Caco-2 (cell line): ENCODE results near the gene PRPF31. TPM values are rescaled to one million over a fixed set of nuclear protein-coding genes. Genes with fewer than 3 reads are reported as not detected.

Experiments
- BruUV-seq: library from RNA; stranded (reverse); fragments of 400-500 nt; replicated peaks from 2 replicates; lab custom pipeline; 2021; lab: Mats Ljungman, UMichigan
- CTCF ChIA-PET: fragments of 300-600 bp; sonication (Branson Sonifier 250); formaldehyde crosslinking; loops from one replicate; lab custom pipeline; 2022; ENCODE audit warnings: antibody characterized with exemption; lab: Charles Lee
- POLR2A ChIA-PET: fragments of 300-600 bp; sonication (Branson Sonifier 250); formaldehyde crosslinking; loops from one replicate; lab custom pipeline; 2022; ENCODE audit warnings: antibody characterized with exemption; lab: Charles Lee
- DNase-seq, 2 experiments: peaks; one replicate each; pipeline versions ENCODE4 v3.0.0 to v3.0.0-alpha.2; 2020 to 2022
- H3K27me3 ChIP-seq: replicated peaks from 2 replicates; pipeline ENCODE4 v1.6.0; 2011; ENCODE audit warnings: low read length; ENCODE audit not compliant: control insufficient read depth, insufficient read depth
- H3K36me3 ChIP-seq: 2 replicates; pipeline ENCODE4 v1.5.1; 2011; ENCODE audit warnings: low read length; ENCODE audit not compliant: control insufficient read depth, insufficient read depth
- H3K4me1 ChIP-seq: fragments of 250-450 bp; sonication (Bioruptor Pico); 2 replicates; pipeline ENCODE4 v1.5.1; 2020; ENCODE audit warnings: mild to moderate bottlenecking
- H3K4me3 ChIP-seq: 2 replicates; pipeline ENCODE4 v1.5.1; 2011; ENCODE audit warnings: low read depth, mild to moderate bottlenecking, control low read depth, low read length
- H3K9me3 ChIP-seq: fragments of 250-450 bp; sonication (Bioruptor Pico); 2 replicates; pipeline ENCODE4 v1.5.1; 2020; ENCODE audit warnings: mild to moderate bottlenecking, moderate library complexity
- H3K27ac Mint-ChIP-seq: one replicate; pipeline ENCODE4 v1.8.0; 2022; ENCODE audit warnings: mixed read lengths; ENCODE audit not compliant: unreplicated experiment
- H3K27me3 Mint-ChIP-seq: one replicate; pipeline ENCODE4 v1.8.0; 2022; ENCODE audit warnings: mixed read lengths; ENCODE audit not compliant: insufficient read depth, unreplicated experiment
- H3K36me3 Mint-ChIP-seq: one replicate; pipeline ENCODE4 v1.8.0; 2022; ENCODE audit warnings: mild to moderate bottlenecking, mixed read lengths; ENCODE audit not compliant: insufficient read depth, unreplicated experiment
- H3K4me1 Mint-ChIP-seq: one replicate; pipeline ENCODE4 v1.8.0; 2022; ENCODE audit warnings: low read depth, mixed read lengths; ENCODE audit not compliant: unreplicated experiment
- H3K4me3 Mint-ChIP-seq: one replicate; pipeline ENCODE4 v1.8.0; 2022; ENCODE audit warnings: mild to moderate bottlenecking, moderate library complexity, mixed read lengths; ENCODE audit not compliant: unreplicated experiment
- H3K9me3 Mint-ChIP-seq: one replicate; pipeline ENCODE4 v1.8.0; 2022; ENCODE audit warnings: mixed read lengths; ENCODE audit not compliant: unreplicated experiment
- intact Hi-C: fragments of 100-400 bp; cut with micrococcal nuclease; formaldehyde crosslinking; loops from one replicate; pipeline ENCODE4 v1.10.0; 2022; ENCODE audit not compliant: unreplicated experiment
- total RNA-seq: library from RNA; stranded (reverse); gene quantifications from 2 replicates; pipeline ENCODE4 v1.2.3, GENCODE V29; 2022
- TF ChIP-seq, protein P1 (sequence below), 2 experiments: fragments of 200-600 bp in 1 of 2; IDR thresholded peaks; 1 replicate in 1 of 2; 2 replicates in 1 of 2; pipeline versions ENCODE4 v1.5.1 to v1.8.0; 2011 to 2022; ENCODE audit warnings: antibody characterized with exemption in 1 of 2, control low read depth in 1 of 2, inconsistent platforms in 1 of 2, low read depth in 1 of 2, low read length in 1 of 2, mild to moderate bottlenecking in 1 of 2, moderate library complexity in 1 of 2; ENCODE audit not compliant: insufficient read depth in 1 of 2, severe bottlenecking in 1 of 2, unreplicated experiment in 1 of 2

The PRPF31 gene
- total RNA-seq, 1 experiment from 2014 or later: 99.0 TPM

DNA sequence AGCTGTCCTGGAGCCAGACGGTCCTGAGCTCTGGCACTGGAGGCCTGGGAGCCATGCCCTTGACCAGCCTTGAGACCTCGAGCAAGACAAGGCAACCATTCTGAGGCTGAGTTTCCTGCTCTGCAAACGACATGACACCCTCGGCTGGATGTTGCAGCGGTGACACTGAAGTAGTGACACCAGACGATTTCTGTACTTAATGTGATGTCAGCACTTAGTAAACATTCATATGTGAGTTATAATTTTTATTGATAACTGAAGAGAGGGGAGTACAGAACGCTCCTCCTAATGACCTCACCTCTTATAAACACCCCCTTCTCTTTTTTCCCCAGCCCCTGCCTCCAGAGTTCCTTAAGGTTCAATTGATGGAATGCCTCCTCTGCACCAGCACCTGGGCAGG is 7.1 kb upstream of the PRPF31 start:
- TF ChIP-seq, protein P1, sequence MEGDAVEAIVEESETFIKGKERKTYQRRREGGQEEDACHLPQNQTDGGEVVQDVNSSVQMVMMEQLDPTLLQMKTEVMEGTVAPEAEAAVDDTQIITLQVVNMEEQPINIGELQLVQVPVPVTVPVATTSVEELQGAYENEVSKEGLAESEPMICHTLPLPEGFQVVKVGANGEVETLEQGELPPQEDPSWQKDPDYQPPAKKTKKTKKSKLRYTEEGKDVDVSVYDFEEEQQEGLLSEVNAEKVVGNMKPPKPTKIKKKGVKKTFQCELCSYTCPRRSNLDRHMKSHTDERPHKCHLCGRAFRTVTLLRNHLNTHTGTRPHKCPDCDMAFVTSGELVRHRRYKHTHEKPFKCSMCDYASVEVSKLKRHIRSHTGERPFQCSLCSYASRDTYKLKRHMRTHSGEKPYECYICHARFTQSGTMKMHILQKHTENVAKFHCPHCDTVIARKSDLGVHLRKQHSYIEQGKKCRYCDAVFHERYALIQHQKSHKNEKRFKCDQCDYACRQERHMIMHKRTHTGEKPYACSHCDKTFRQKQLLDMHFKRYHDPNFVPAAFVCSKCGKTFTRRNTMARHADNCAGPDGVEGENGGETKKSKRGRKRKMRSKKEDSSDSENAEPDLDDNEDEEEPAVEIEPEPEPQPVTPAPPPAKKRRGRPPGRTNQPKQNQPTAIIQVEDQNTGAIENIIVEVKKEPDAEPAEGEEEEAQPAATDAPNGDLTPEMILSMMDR (IDR thresholded peaks at IDR 0.05; ENCODE audit: insufficient read depth in 1 of 2, low read depth in 1 of 2, low read length in 1 of 2, severe bottlenecking in 1 of 2, unreplicated experiment in 1 of 2): no peak
- BruUV-seq: no TSS peak
- Histone ChIP-seq H3K36me3 (peaks cover 4% of the 10 kb centered on the region), H3K9me3 (no peaks in the 10 kb centered on the region), H3K4me3 (no peak overlapping the region), H3K27me3 (no peaks in the 10 kb centered on the region), H3K4me1 (no peaks in the 10 kb centered on the region)
- Mint-ChIP-seq H3K36me3 (peaks cover 71% of the 10 kb centered on the region), H3K9me3 (no peaks in the 10 kb centered on the region), H3K4me1 (peaks cover 13% of the 10 kb centered on the region), H3K27ac (no peak overlapping the region), H3K4me3 (no peak overlapping the region), H3K27me3 (no peaks in the 10 kb centered on the region)
- CTCF ChIA-PET: no interaction called here
- DNase-seq: no peak
- POLR2A ChIA-PET: no interaction called here
- intact Hi-C loops: no loop called here

DNA sequence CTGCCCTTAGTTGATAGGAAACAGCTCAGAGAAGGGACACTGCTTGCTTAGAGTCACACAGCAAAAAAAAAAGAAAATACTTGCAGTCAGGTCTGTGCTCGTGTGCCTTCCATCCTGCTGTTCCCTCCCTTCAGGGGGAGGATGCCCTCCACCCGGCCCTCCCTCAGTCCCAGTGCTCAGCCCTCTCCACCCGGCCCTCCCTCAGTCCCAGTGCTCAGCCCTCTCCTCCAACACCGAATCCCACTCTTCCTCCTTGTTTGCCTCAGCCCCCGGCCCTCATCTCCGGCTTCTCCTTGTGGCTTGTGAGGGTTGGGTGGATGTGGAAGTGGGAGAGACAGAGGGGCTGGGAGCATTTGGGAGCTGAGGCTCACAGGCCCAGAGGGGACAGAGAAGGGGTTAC is 5.9 kb upstream of the PRPF31 start:
- Histone ChIP-seq H3K9me3 (no peaks in the 10 kb centered on the region), H3K36me3 (peaks cover 4% of the 10 kb centered on the region), H3K4me3 (no peak overlapping the region), H3K4me1 (0 out of 2 replicates have a peak, but pooled peaks cover 4% of the 10 kb centered on the region), H3K27me3 (no peaks in the 10 kb centered on the region)
- Mint-ChIP-seq H3K4me1 (peaks cover 16% of the 10 kb centered on the region), H3K9me3 (no peaks in the 10 kb centered on the region), H3K36me3 (peaks cover 82% of the 10 kb centered on the region), H3K27me3 (no peaks in the 10 kb centered on the region), H3K4me3 (no peak overlapping the region), H3K27ac (peak overlapping the region; percentile 29)
- TF ChIP-seq, protein P1 (IDR thresholded peaks at IDR 0.05; ENCODE audit: insufficient read depth in 1 of 2, low read depth in 1 of 2, low read length in 1 of 2, severe bottlenecking in 1 of 2, unreplicated experiment in 1 of 2): no peak
- no TSS peak for BruUV-seq
- DNase-seq: no peak
- ChIA-PET POLR2A (no interaction called here), CTCF (no interaction called here)
- intact Hi-C loops: no loop called here

DNA sequence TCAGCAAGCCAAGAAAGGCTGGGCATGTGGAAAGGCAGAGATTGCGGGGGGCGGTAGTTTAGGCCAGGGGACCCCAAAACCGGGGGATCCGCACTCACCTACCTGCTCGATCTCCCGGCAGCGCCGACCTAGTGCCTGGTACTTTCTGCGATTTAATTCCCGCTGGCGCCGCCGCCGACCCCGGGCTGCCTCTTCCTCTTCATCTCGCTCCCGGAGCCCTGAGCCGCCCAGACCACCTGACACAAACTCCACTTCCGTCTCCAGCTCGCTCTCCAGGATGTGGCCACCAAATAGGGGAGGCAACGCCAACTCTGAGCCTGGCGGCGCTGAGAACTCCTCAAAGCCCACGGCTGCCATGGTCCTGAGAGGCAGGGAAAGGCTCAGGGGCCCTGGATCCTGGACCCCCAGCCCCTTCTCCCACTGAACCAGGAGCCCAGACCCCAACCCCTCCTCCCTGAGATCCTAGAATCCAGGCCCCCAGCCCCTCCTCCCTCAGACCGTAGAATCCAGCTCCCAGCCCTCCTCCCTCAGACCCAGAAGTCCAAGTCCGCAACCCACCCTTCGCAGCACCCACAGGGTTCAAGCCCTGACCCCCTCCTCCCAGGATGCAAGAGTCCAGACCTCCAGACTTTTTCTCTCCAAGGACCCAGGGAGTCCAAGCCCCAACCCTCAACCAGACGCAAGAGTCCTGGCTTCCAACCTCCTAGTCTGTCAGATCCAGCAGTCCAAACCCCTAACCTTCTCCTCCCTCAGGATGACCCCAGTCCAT is 1.0 kb upstream of the PRPF31 start:
- TF ChIP-seq, protein P1 (IDR thresholded peaks at IDR 0.05; ENCODE audit: insufficient read depth in 1 of 2, low read depth in 1 of 2, low read length in 1 of 2, severe bottlenecking in 1 of 2, unreplicated experiment in 1 of 2): no peak
- Mint-ChIP-seq H3K4me1 (peaks cover 16% of the 10 kb centered on the region), H3K4me3 (peak overlapping the region; percentile 95), H3K36me3 (peaks cover 65% of the 10 kb centered on the region), H3K27ac (peak overlapping the region; percentile 96), H3K9me3 (no peaks in the 10 kb centered on the region), H3K27me3 (no peaks in the 10 kb centered on the region)
- POLR2A ChIA-PET: interaction anchor here (0.6 to 2.9 kb wide), 4 partner anchors 11 to 50 kb away, joined by 3 to 31 read pairs (median 4); partner anchors contain the start of genes CNOT3 and LENG1
- Histone ChIP-seq H3K27me3 (no peaks in the 10 kb centered on the region), H3K36me3 (peaks cover 1% of the 10 kb centered on the region), H3K4me3 (peak overlapping the region; percentile 43), H3K9me3 (no peaks in the 10 kb centered on the region), H3K4me1 (0 out of 2 replicates have a peak, but pooled peaks cover 7% of the 10 kb centered on the region)
- BruUV-seq: no TSS peak
- CTCF ChIA-PET: interaction anchor here (0.6 to 1.2 kb wide), 4 partner anchors 8 to 1517 kb away, joined by 3 to 5 read pairs (median 4); partner anchors contain the start of gene CNOT3
- intact Hi-C loops: loop anchor here (1.0 kb wide), 3 partner anchors 12 to 76 kb away; partner anchors contain the start of genes CNOT3 and NDUFA3
- no peak for DNase-seq
